ENCODE results near the gene MPHOSPH9. TPM values are rescaled to one million over a fixed set of nuclear protein-coding genes. Genes with fewer than 3 reads are reported as not detected.

MPHOSPH9 gene
- total and polyA plus RNA-seq, 2 of the 4 experiments (the other 2 are of a cell fraction), result 7.6 to 17.0 TPM

- no peak for TF ChIP-seq ELK1 (IDR thresholded peaks at IDR 0.05; ENCODE audit: borderline replicate concordance, low read depth, low read length)
These were observed 117.4 kb downstream of the MPHOSPH9 start (continued) for GRCh38 chr12:123115409-123116121.

Data from IMR-90 (cell line).